ENCODE results near the gene OPHN1. TPM values are rescaled to one million over a fixed set of nuclear protein-coding genes. Genes with fewer than 3 reads are reported as not detected.

OPHN1 gene
- polyA plus RNA-seq, 3 donors, result 0.20 to 0.82 (median 0.73) TPM

DNA sequence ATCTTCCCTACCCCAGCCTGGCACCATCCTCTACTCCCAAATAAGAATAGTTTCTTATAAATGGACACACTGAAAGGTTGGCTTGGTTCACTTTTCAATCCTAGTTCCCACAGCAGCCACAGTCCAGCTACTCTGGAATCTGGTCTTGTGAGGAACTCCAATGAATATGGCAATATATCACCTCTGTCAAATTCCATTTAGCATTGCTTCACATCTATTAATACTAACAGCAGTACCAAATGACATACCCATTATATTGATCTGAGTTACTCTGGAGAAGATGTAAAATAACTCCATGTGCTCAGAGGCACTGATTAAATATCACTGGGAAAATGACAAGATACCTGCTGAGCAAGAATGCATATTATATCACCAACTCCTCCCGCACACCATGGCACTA, 8.6 kb downstream of the OPHN1 start:
- Histone ChIP-seq H2AFZ (ENCODE audit: insufficient read depth, low read depth, low read length, poor library complexity, severe bottlenecking) (no peak overlapping the region), H3K4me3 (replicated peaks in 1 of 3; ENCODE audit: low read depth in 2 of 3, low read length in 3 of 3) (no peak overlapping the region), H3K27me3 (ENCODE audit: control insufficient read depth in 2 of 2, insufficient read depth in 2 of 2, low read length in 2 of 2) (no peaks in the 10 kb centered on the region), H3K4me1 (ENCODE audit: control insufficient read depth in 1 of 2, insufficient read depth in 2 of 2, low read length in 2 of 2) (peaks cover 13 to 21% of the 10 kb centered on the region in 2 donors), H3K4me2 (replicated peaks; ENCODE audit: extremely low read depth, low read length, poor library complexity, severe bottlenecking) (no peak overlapping the region), H3K9me3 (replicated peaks in 1 of 2; ENCODE audit: control insufficient read depth in 1 of 2, insufficient read depth in 1 of 2, low read length in 2 of 2) (no peaks in the 10 kb centered on the region), H3K27ac (ENCODE audit: low read depth in 1 of 2, low read length in 2 of 2) (no peak overlapping the region), H3K9ac (ENCODE audit: insufficient read depth, low read length, poor library complexity, severe bottlenecking) (no peak overlapping the region), H3K79me2 (ENCODE audit: insufficient read depth, low read length) (no peaks in the 10 kb centered on the region), H4K20me1 (ENCODE audit: insufficient read depth, low read length) (no peaks in the 10 kb centered on the region), H3K36me3 (replicated peaks in 1 of 2; ENCODE audit: control insufficient read depth in 1 of 2, insufficient read depth in 2 of 2, low read length in 2 of 2) (no peaks in the 10 kb centered on the region)
- peaks cover 20% of the 10 kb centered on the region for H3K4me1 Mint-ChIP-seq
- H3K36me3 Mint-ChIP-seq, result no peaks in the 10 kb centered on the region
- H3K27me3 Mint-ChIP-seq (ENCODE audit: low read depth in 3 of 3), result peaks cover 0 to 1% (median 0%) of the 10 kb centered on the region in 3 donors
- H3K27ac Mint-ChIP-seq, result no peak overlapping the region
- no peak for DNase-seq
- WGBS (ENCODE audit: insufficient coverage), result no CpG with 5 or more reads among the region's 1 CpG
- H3K4me3 Mint-ChIP-seq, result no peak overlapping the region
- H3K9me3 Mint-ChIP-seq, result peaks cover 0 to 2% (median 0%) of the 10 kb centered on the region in 7 donors
- intact Hi-C loops (cut with micrococcal nuclease), result no loop called here
- no peak for TF ChIP-seq CTCF (IDR thresholded peaks at IDR 0.05)

DNA sequence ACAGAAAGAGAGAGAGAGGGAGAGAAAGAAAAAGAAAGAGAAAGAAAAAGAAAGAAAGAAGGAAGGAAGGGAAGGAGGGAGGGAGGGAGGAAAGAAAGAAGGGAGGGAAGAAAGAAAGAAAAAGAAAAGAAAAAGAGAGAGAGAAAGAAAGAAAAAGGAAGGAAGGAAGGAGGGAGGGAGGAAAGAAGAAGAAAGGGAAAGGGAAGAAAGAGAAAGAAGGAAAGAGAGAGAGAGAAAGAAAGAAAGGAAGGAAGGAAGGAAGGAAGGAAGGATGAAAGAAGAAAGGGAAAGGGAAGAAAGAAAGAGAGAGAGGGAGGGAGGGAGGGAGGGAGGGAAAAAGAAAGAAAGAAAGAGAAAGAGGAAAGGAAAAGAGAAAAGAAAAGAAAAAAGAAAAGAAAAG, 10.8 kb downstream of the OPHN1 start:
- no peak overlapping the region for H3K4me2 ChIP-seq (replicated peaks; ENCODE audit: extremely low read depth, low read length, poor library complexity, severe bottlenecking)
- no peaks in the 10 kb centered on the region for H3K79me2 ChIP-seq (ENCODE audit: insufficient read depth, low read length)
- H3K27me3 Mint-ChIP-seq (ENCODE audit: low read depth in 3 of 3), result peaks cover 0 to 1% (median 0%) of the 10 kb centered on the region in 3 donors
- H3K27me3 ChIP-seq (ENCODE audit: control insufficient read depth in 2 of 2, insufficient read depth in 2 of 2, low read length in 2 of 2), result no peaks in the 10 kb centered on the region
- no peak overlapping the region for H3K4me3 Mint-ChIP-seq
- peak overlapping the region in 1 of 7 donors; percentile 25 for H3K27ac Mint-ChIP-seq
- intact Hi-C loops (cut with micrococcal nuclease), result no loop called here
- H3K36me3 Mint-ChIP-seq, result no peaks in the 10 kb centered on the region
- no peak overlapping the region for H3K4me3 ChIP-seq (replicated peaks in 1 of 3; ENCODE audit: low read depth in 2 of 3, low read length in 3 of 3)
- no peaks in the 10 kb centered on the region for H3K9me3 ChIP-seq (replicated peaks in 1 of 2; ENCODE audit: control insufficient read depth in 1 of 2, insufficient read depth in 1 of 2, low read length in 2 of 2)
- no peak for DNase-seq
- peaks cover 0 to 2% (median 0%) of the 10 kb centered on the region in 7 donors for H3K9me3 Mint-ChIP-seq
- peaks cover 19 to 33% of the 10 kb centered on the region in 2 donors for H3K4me1 ChIP-seq (ENCODE audit: control insufficient read depth in 1 of 2, insufficient read depth in 2 of 2, low read length in 2 of 2)
- H4K20me1 ChIP-seq (ENCODE audit: insufficient read depth, low read length), result no peaks in the 10 kb centered on the region
- no peaks in the 10 kb centered on the region for H3K36me3 ChIP-seq (replicated peaks in 1 of 2; ENCODE audit: control insufficient read depth in 1 of 2, insufficient read depth in 2 of 2, low read length in 2 of 2)
- no peak overlapping the region for H3K9ac ChIP-seq (ENCODE audit: insufficient read depth, low read length, poor library complexity, severe bottlenecking)
- H3K27ac ChIP-seq (ENCODE audit: low read depth in 1 of 2, low read length in 2 of 2), result no peak overlapping the region
- peaks cover 32% of the 10 kb centered on the region for H3K4me1 Mint-ChIP-seq
- no peak overlapping the region for H2AFZ ChIP-seq (ENCODE audit: insufficient read depth, low read depth, low read length, poor library complexity, severe bottlenecking)
- no peak for TF ChIP-seq CTCF (IDR thresholded peaks at IDR 0.05)

All from CD14-positive monocyte (primary cell).